LNCAP (cell line): ENCODE results near the gene FAM20B.

Experiments
- CTCF ChIP-seq: fragments of 450-650 bp; IDR thresholded peaks from 2 replicates; pipeline ENCODE4 v1.5.1; 2017; ENCODE audit warnings: mild to moderate bottlenecking

FAM20B gene

GRCh38 chr1:179087665-179088064 is 62.0 kb downstream of the FAM20B start:
- TF ChIP-seq CTCF: no peak

GRCh38 chr1:179089827-179090482 is 64.3 kb downstream of the FAM20B start:
- no peak for TF ChIP-seq CTCF

- no peak for TF ChIP-seq CTCF
Observed at GRCh38 chr1:179090522-179090921, 64.8 kb downstream of the FAM20B start.

- TF ChIP-seq CTCF: no peak
Observed at GRCh38 chr1:179090923-179091322, 65.2 kb downstream of the FAM20B start.

GRCh38 chr1:179091691-179092165 is 66.0 kb downstream of the FAM20B start:
- no peak for TF ChIP-seq CTCF

- TF ChIP-seq CTCF: no peak
Observed at GRCh38 chr1:179092896-179093461, 67.3 kb downstream of the FAM20B start.

GRCh38 chr1:179094818-179095217 is 69.1 kb downstream of the FAM20B start:
- no peak for TF ChIP-seq CTCF

- TF ChIP-seq CTCF: no peak
Observed at GRCh38 chr1:179095377-179095776, 69.7 kb downstream of the FAM20B start.
